ENCODE results near the gene PRDM15.

PRDM15 gene

DNA sequence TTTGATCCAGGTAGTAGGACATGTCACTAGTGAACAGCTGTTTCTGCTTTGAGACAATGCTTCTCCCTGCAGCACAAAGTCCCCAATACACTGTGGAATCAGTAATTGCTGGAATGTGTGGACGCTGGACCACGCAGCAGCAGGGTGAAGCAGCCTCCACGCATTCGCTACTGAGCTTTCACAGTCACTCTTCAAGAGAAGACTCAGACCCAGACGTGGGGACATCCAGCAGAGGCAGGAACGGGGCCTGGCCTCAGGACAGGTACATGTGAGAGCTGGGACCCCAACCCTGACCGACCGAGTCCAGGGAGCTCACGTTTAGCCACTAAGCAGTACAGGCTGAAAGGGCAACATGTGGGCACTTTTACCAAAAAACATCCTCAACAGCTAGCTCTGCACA lies 34.1 kb upstream of the PRDM15 start:
- no peaks in the 10 kb centered on the region for H3K9me2 ChIP-seq (replicated peaks; ENCODE audit: low read depth, low read length)
- no peaks in the 10 kb centered on the region for H3K79me2 ChIP-seq (ENCODE audit: insufficient read depth, low read length)
- no peaks in the 10 kb centered on the region for H3K9me3 ChIP-seq (ENCODE audit: insufficient read depth, low read depth, low read length)
- no peaks in the 10 kb centered on the region for H3K27me3 ChIP-seq (ENCODE audit: insufficient read depth, low read length, poor library complexity, severe bottlenecking)
- TF ChIP-seq, protein P1, sequence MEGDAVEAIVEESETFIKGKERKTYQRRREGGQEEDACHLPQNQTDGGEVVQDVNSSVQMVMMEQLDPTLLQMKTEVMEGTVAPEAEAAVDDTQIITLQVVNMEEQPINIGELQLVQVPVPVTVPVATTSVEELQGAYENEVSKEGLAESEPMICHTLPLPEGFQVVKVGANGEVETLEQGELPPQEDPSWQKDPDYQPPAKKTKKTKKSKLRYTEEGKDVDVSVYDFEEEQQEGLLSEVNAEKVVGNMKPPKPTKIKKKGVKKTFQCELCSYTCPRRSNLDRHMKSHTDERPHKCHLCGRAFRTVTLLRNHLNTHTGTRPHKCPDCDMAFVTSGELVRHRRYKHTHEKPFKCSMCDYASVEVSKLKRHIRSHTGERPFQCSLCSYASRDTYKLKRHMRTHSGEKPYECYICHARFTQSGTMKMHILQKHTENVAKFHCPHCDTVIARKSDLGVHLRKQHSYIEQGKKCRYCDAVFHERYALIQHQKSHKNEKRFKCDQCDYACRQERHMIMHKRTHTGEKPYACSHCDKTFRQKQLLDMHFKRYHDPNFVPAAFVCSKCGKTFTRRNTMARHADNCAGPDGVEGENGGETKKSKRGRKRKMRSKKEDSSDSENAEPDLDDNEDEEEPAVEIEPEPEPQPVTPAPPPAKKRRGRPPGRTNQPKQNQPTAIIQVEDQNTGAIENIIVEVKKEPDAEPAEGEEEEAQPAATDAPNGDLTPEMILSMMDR (conservative IDR thresholded peaks at IDR 0.05; ENCODE audit: low read length), result no peak
- TF ChIP-seq EZH2phosphoT487 (IDR thresholded peaks at IDR 0.05; ENCODE audit: borderline replicate concordance), result no peak
- no peak overlapping the region for H2AFZ ChIP-seq (ENCODE audit: low read length)
- no peak overlapping the region for H3K4me2 ChIP-seq (ENCODE audit: low read depth, low read length, poor library complexity, severe bottlenecking)
- H3K4me3 ChIP-seq (ENCODE audit: low read length, poor library complexity, severe bottlenecking), result no peak overlapping the region
- peaks cover 8% of the 10 kb centered on the region; the same call in 1 of the 2 replicates for H3K36me3 ChIP-seq (ENCODE audit: insufficient read depth, low read length)
- H4K20me1 ChIP-seq (ENCODE audit: insufficient read depth, low read length, poor library complexity, severe bottlenecking), result no peaks in the 10 kb centered on the region
- no peaks in the 10 kb centered on the region for H3F3A ChIP-seq (ENCODE audit: low read depth)
- H3K4me1 ChIP-seq (ENCODE audit: insufficient read depth, low read length, poor library complexity, severe bottlenecking), result peaks cover 8% of the 10 kb centered on the region
- no peak overlapping the region for H3K9ac ChIP-seq (ENCODE audit: low read depth, low read length, poor library complexity, severe bottlenecking)

GRCh38 chr21:41908829-41909228 lies 29.7 kb upstream of the PRDM15 start:
- Histone ChIP-seq H3K9ac (ENCODE audit: low read depth, low read length, poor library complexity, severe bottlenecking) (no peak overlapping the region), H3K36me3 (ENCODE audit: insufficient read depth, low read length) (peaks cover 8% of the 10 kb centered on the region; the same call in 1 of the 2 replicates), H4K20me1 (ENCODE audit: insufficient read depth, low read length, poor library complexity, severe bottlenecking) (no peaks in the 10 kb centered on the region), H2AFZ (ENCODE audit: low read length) (no peak overlapping the region), H3K4me1 (ENCODE audit: insufficient read depth, low read length, poor library complexity, severe bottlenecking) (peaks cover 10% of the 10 kb centered on the region), H3K4me2 (ENCODE audit: low read depth, low read length, poor library complexity, severe bottlenecking) (no peak overlapping the region), H3K27me3 (ENCODE audit: insufficient read depth, low read length, poor library complexity, severe bottlenecking) (no peaks in the 10 kb centered on the region), H3K9me2 (replicated peaks; ENCODE audit: low read depth, low read length) (no peaks in the 10 kb centered on the region), H3K79me2 (ENCODE audit: insufficient read depth, low read length) (no peaks in the 10 kb centered on the region), H3K4me3 (ENCODE audit: low read length, poor library complexity, severe bottlenecking) (no peak overlapping the region), H3K9me3 (ENCODE audit: insufficient read depth, low read depth, low read length) (no peaks in the 10 kb centered on the region), H3F3A (ENCODE audit: low read depth) (no peaks in the 10 kb centered on the region)
- no peak for TF ChIP-seq EZH2phosphoT487 (IDR thresholded peaks at IDR 0.05; ENCODE audit: borderline replicate concordance)
- TF ChIP-seq, protein P1 (conservative IDR thresholded peaks at IDR 0.05; ENCODE audit: low read length), result no peak

- H3K4me2 ChIP-seq (ENCODE audit: low read depth, low read length, poor library complexity, severe bottlenecking), result no peak overlapping the region
- H3K79me2 ChIP-seq (ENCODE audit: insufficient read depth, low read length), result no peaks in the 10 kb centered on the region
- no peaks in the 10 kb centered on the region for H3K9me3 ChIP-seq (ENCODE audit: insufficient read depth, low read depth, low read length)
- H3K4me1 ChIP-seq (ENCODE audit: insufficient read depth, low read length, poor library complexity, severe bottlenecking), result peaks cover 21% of the 10 kb centered on the region
- H3K4me3 ChIP-seq (ENCODE audit: low read length, poor library complexity, severe bottlenecking), result no peak overlapping the region
- H3F3A ChIP-seq (ENCODE audit: low read depth), result no peaks in the 10 kb centered on the region
- peaks cover 4% of the 10 kb centered on the region; the same call in 1 of the 2 replicates for H3K36me3 ChIP-seq (ENCODE audit: insufficient read depth, low read length)
- H4K20me1 ChIP-seq (ENCODE audit: insufficient read depth, low read length, poor library complexity, severe bottlenecking), result no peaks in the 10 kb centered on the region
- H2AFZ ChIP-seq (ENCODE audit: low read length), result no peak overlapping the region
- no peaks in the 10 kb centered on the region for H3K27me3 ChIP-seq (ENCODE audit: insufficient read depth, low read length, poor library complexity, severe bottlenecking)
- H3K9ac ChIP-seq (ENCODE audit: low read depth, low read length, poor library complexity, severe bottlenecking), result no peak overlapping the region
- H3K9me2 ChIP-seq (replicated peaks; ENCODE audit: low read depth, low read length), result no peaks in the 10 kb centered on the region
- TF ChIP-seq, protein P1 (conservative IDR thresholded peaks at IDR 0.05; ENCODE audit: low read length), result no peak
- no peak for TF ChIP-seq EZH2phosphoT487 (IDR thresholded peaks at IDR 0.05; ENCODE audit: borderline replicate concordance)
Measured at GRCh38 chr21:41907496-41908258, 28.5 kb upstream of the PRDM15 start.
